Mammary epithelial cell (primary cell): ENCODE measurements around the gene MAP2K3.

Source experiments
- CTCF ChIP-seq, 2 donors: IDR thresholded peaks in 1 of 2; conservative IDR thresholded peaks in 1 of 2; 2 replicates each; pipeline ENCODE4 v1.5.1; 2011 to 2012; ENCODE audit warnings: inconsistent platforms in 2 of 2, low read length in 2 of 2, mild to moderate bottlenecking in 2 of 2, control low read depth in 1 of 2, low read depth in 1 of 2; ENCODE audit not compliant: insufficient read depth in 1 of 2; ENCODE audit errors: extremely low read depth in 1 of 2
- EZH2 ChIP-seq: IDR thresholded peaks from 2 replicates; pipeline ENCODE4 v1.6.1; 2012; ENCODE audit warnings: low read length, inconsistent platforms, borderline replicate concordance

- TF ChIP-seq CTCF (conservative IDR thresholded peaks at IDR 0.05 in 1 of 2, IDR thresholded peaks at IDR 0.05 in 1 of 2; ENCODE audit: extremely low read depth in 1 of 2, insufficient read depth in 1 of 2, low read depth in 1 of 2, low read length in 2 of 2) (no peak), EZH2 (no peak)
Observed at GRCh38 chr17:21304091-21304490, 19.6 kb downstream of the MAP2K3 start.
